SK-N-SH treated with all-trans-retinoic acid at 6 μM for 48 hours (cell line): ENCODE results near the gene ZNF333.

Experiments used
- ATAC-seq: fragments of 200-7000 bp; cut with Tn5 transposase; 3 replicates; pipeline ENCODE4 v1.9.1; 2020; ENCODE audit warnings: mild to moderate bottlenecking, moderate library complexity
- ARNTL ChIP-seq: fragments of 450-650 bp; formaldehyde crosslinking; IDR thresholded peaks from 2 replicates; pipeline ENCODE4 v1.5.0; 2020; ENCODE audit warnings: low read depth, mild to moderate bottlenecking, moderate library complexity, borderline replicate concordance
- BACH2 ChIP-seq: fragments of 250-450 bp; sonication (Bioruptor Pico); IDR thresholded peaks from 2 replicates; pipeline ENCODE4 v1.9.0; 2021; ENCODE audit warnings: mild to moderate bottlenecking, borderline replicate concordance
- CREB5 ChIP-seq: fragments of 250-450 bp; sonication (Bioruptor Pico); IDR thresholded peaks from 2 replicates; pipeline ENCODE4 v1.5.1; 2020; ENCODE audit warnings: low read depth, mild to moderate bottlenecking, moderate library complexity
- CSDC2 ChIP-seq: fragments of 250-450 bp; sonication (Bioruptor Pico); IDR thresholded peaks from 2 replicates; pipeline ENCODE4 v1.5.0; 2020; ENCODE audit warnings: mild to moderate bottlenecking, moderate library complexity
- CSRNP3 ChIP-seq: fragments of 250-450 bp; sonication (Bioruptor Pico); IDR thresholded peaks from 2 replicates; pipeline ENCODE4 v1.5.1; 2021; ENCODE audit warnings: mild to moderate bottlenecking, moderate library complexity
- ESRRG ChIP-seq: fragments of 250-450 bp; sonication (Bioruptor Pico); IDR thresholded peaks from 2 replicates; pipeline ENCODE4 v1.6.1; 2021; ENCODE audit warnings: mild to moderate bottlenecking
- ISL1 ChIP-seq: fragments of 250-450 bp; sonication (Bioruptor Pico); IDR thresholded peaks from 2 replicates; pipeline ENCODE4 v2.1.2; 2022; ENCODE audit warnings: mild to moderate bottlenecking, moderate library complexity
- OSR1 ChIP-seq: fragments of 250-450 bp; sonication (Bioruptor Pico); IDR thresholded peaks from 2 replicates; pipeline ENCODE4 v1.8.0; 2022; ENCODE audit warnings: moderate library complexity, mild to moderate bottlenecking, inconsistent platforms
- PATZ1 ChIP-seq: fragments of 250-450 bp; sonication (Bioruptor Pico); IDR thresholded peaks from 2 replicates; pipeline ENCODE4 v1.8.0; 2020; ENCODE audit warnings: mild to moderate bottlenecking, moderate library complexity, borderline replicate concordance
- POU6F1 ChIP-seq: fragments of 250-450 bp; sonication (Bioruptor Pico); IDR thresholded peaks from 2 replicates; pipeline ENCODE4 v1.8.0; 2021; ENCODE audit warnings: low read depth, mild to moderate bottlenecking, moderate library complexity, borderline replicate concordance
- PPARA ChIP-seq: fragments of 250-450 bp; sonication (Bioruptor Pico); IDR thresholded peaks from 2 replicates; pipeline ENCODE4 v1.5.0; 2020; ENCODE audit warnings: mild to moderate bottlenecking, borderline replicate concordance
- TCF4 ChIP-seq: fragments of 250-450 bp; sonication (Bioruptor Pico); IDR thresholded peaks from 2 replicates; pipeline ENCODE4 v1.8.0; 2021; ENCODE audit warnings: mild to moderate bottlenecking, moderate library complexity, borderline replicate concordance
- TOX ChIP-seq: fragments of 250-450 bp; sonication (Bioruptor Pico); IDR thresholded peaks from 2 replicates; pipeline ENCODE4 v1.8.0; 2021; ENCODE audit warnings: mild to moderate bottlenecking, moderate library complexity, borderline replicate concordance
- ZFP3 ChIP-seq: fragments of 250-450 bp; sonication (Bioruptor Pico); IDR thresholded peaks from 2 replicates; pipeline ENCODE4 v1.5.0; 2020; ENCODE audit warnings: mild to moderate bottlenecking, moderate library complexity
- ZFP30 ChIP-seq: fragments of 450-650 bp; formaldehyde crosslinking; IDR thresholded peaks from 2 replicates; pipeline ENCODE4 v1.5.0; 2022; ENCODE audit warnings: mild to moderate bottlenecking, moderate library complexity
- ZNF565 ChIP-seq: fragments of 450-650 bp; formaldehyde crosslinking; conservative IDR thresholded peaks from 2 replicates; pipeline ENCODE4 v1.5.0; 2020; ENCODE audit warnings: low read depth, mild to moderate bottlenecking, moderate library complexity
- ZNF70 ChIP-seq: fragments of 450-650 bp; formaldehyde crosslinking; IDR thresholded peaks from 2 replicates; pipeline ENCODE4 v1.5.0; 2020; ENCODE audit warnings: mild to moderate bottlenecking, moderate library complexity
- ZNF8 ChIP-seq: fragments of 450-650 bp; formaldehyde crosslinking; IDR thresholded peaks from 2 replicates; pipeline ENCODE4 v1.5.0; 2020; ENCODE audit warnings: mild to moderate bottlenecking, moderate library complexity

The ZNF333 gene

GRCh38 chr19:14659874-14660489 is 29.9 kb upstream of the ZNF333 start:
- no peak for TF ChIP-seq ESRRG (CRISPR knock-in tag)
- TF ChIP-seq ZFP3 (CRISPR knock-in tag) = no peak
- TF ChIP-seq ZNF70 = no peak
- no peak for TF ChIP-seq TOX (CRISPR knock-in tag)
- no peak for ATAC-seq

GRCh38 chr19:14661372-14661924 is 28.4 kb upstream of the ZNF333 start:
- ATAC-seq = no peak
- TF ChIP-seq CSRNP3 (no peak), BACH2 (CRISPR knock-in tag) (no peak), ZNF8 (CRISPR knock-in tag) (no peak), PATZ1 (CRISPR knock-in tag) (no peak), ZNF565 (CRISPR knock-in tag) (no peak)

- ATAC-seq = no peak
- TF ChIP-seq TCF4 (CRISPR knock-in tag) = no peak
- TF ChIP-seq ESRRG (CRISPR knock-in tag) = no peak
- TF ChIP-seq BACH2 (CRISPR knock-in tag) = no peak
- TF ChIP-seq CREB5 (CRISPR knock-in tag) = no peak
- no peak for TF ChIP-seq ZNF8 (CRISPR knock-in tag)
- no peak for TF ChIP-seq CSRNP3
- no peak for TF ChIP-seq PPARA (CRISPR knock-in tag)
- TF ChIP-seq ZFP30 (CRISPR knock-in tag) = no peak
- TF ChIP-seq ISL1 = no peak
Measured at GRCh38 chr19:14669940-14670339, 19.9 kb upstream of the ZNF333 start.

GRCh38 chr19:14670408-14670807 is 19.4 kb upstream of the ZNF333 start:
- TF ChIP-seq ARNTL (CRISPR knock-in tag) (no peak), ISL1 (no peak), TCF4 (CRISPR knock-in tag) (no peak)
- TF ChIP-seq, all 23 proteins: peak for 0
- no peak for ATAC-seq

- TF ChIP-seq PPARA (CRISPR knock-in tag) (no peak), ARNTL (CRISPR knock-in tag) (no peak), ZNF8 (CRISPR knock-in tag) (no peak), PATZ1 (CRISPR knock-in tag) (no peak), POU6F1 (CRISPR knock-in tag) (no peak), CSDC2 (CRISPR knock-in tag) (no peak), TOX (CRISPR knock-in tag) (no peak), ZNF70 (no peak), OSR1 (no peak)
- no peak for ATAC-seq
Measured at GRCh38 chr19:14672188-14672872, 17.5 kb upstream of the ZNF333 start.
